8988T (cell line): ENCODE measurements around the gene PRDM16.
"Not testable (repeated sequence)": the region's sequence is repeated elsewhere in the genome, so short reads cannot be mapped to it uniquely, and the experiment has no call there.

Experiments
- DNase-seq: peaks from one replicate; pipeline ENCODE4 v3.0.0; 2011

Gene PRDM16

DNA sequence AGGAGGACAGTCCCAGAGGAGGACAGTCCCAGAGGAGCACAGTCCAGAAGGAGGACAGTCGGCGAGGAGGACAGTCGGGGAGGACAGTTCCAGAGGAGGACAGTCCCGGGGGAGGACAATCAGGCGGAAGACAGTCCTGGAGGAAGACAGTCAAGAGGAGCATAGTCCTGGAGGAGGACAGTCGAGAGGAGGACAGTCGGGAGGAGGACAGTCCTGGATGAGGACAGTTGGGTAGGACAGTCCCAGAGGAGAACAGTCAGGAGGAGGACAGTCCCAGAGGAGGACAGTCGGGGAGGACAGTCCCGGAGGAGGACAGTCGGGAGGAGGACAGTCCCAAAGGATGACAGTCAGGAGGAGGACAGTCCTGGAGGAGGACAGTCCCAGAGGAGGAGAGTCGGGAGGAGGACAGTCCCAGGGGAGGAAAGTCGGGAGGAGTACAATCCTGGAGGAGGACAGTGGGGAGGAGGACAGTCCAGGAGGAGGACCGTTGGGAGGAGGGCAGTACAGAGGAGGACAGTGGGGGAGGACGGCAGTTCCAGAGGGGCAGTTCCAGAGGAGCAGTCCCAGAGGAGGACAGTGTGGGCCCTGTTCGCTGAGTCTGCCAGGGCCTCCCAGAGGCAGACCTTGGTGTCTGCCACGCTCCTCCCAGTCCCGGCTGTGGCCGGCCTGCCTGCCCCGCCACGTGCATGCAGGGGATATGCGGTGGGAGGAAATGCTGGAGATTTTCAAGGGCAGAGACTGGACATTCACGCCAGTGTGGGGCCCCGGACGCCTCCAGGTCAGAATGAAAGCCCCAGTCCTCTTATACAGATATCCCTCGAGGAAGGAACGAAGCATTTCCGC lies 201.6 kb downstream of the PRDM16 start:
- no peak for DNase-seq

DNA sequence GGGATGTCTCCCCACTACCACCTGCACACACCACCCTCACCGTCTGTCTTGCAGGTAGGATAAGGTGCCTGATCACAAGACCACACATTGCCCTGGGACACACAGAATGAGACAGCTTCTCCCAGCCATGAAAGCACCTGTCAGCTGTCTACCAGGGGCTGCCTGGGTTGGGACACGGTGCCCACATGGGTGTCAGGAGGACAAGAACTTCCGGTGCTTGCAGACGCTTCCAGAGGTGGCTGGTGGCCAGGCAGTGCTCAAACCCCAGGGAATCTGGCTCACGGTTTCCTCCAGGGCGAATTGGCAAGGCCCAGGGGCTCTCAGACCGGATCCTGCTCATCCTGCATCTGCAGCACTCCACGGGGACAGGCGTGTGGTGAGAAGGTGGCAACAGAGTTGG lies 202.9 kb downstream of the PRDM16 start:
- no peak for DNase-seq

DNA sequence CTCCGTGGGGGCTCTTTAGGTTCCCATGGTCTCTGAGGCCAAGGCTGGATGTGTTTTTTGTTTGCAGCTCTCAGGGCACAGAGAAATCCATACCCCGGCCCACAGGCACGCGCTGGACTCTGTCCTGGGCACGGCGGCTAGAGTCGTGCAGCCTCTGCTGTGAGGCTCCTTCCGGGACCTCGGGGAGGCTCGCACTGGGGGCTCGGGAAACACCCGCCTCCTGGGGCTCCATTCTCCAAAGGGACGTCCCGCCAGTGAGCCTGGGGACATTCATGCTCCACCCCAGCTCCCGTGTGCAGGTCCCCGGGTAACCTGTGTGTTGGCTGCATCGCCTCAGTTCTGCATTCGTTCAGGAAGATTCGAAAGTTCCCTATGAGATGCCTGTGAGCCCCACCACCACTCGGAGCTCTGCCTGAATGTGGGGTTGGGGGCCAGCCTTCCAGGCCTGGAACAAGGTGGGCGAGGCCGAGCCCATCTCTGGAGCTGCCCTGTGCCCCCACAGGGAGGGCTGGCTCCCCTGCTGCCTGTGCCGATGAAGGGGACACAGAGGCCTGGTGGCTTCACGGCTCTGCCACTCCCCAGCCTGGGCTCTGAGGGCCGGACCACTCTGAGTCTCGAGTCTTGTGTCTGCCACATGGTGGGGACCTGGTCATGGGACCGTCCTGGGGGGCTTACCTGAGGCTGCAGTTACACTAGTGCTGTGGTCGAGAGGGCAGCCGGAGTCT lies 203.5 kb downstream of the PRDM16 start:
- no peak for DNase-seq

DNA sequence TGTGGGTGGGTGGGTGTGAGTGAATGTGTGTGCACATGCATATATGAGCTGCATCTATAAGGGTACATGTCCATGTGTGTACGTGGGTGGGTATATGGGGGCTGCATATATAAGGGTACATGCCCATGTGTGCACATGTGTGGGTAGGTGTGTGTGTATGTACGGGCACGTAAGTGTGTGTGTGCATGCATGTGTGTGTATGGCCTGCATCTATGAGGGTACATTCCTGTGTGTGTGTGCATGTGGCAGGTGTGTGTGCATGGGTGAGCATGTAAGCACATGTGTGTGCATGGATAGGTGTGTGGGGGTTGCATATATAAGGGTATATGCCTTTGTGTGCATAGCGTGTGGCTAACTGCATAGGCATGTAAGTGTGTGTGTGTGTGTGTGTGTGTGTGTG lies 204.4 kb downstream of the PRDM16 start:
- no peak for DNase-seq

DNA sequence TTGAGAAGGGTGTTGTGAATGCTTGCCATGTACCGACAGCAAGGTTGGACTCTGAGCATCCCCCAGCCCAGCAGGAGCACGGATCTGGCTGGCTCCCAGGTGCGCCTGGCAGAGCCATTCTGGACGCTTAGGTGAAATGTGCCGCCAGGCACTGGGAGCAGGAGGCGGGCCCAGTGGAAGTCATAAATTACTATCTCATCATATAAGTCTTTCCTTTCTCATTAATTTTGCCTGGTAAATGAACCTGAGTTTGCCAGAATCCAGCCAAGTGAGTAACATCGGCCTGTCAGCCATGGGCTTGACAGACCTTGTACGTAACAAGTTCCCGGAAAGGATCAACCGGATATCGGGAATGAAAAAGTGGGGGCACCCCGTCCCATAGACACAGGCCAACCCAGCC lies 206.0 kb downstream of the PRDM16 start:
- no peak for DNase-seq

DNA sequence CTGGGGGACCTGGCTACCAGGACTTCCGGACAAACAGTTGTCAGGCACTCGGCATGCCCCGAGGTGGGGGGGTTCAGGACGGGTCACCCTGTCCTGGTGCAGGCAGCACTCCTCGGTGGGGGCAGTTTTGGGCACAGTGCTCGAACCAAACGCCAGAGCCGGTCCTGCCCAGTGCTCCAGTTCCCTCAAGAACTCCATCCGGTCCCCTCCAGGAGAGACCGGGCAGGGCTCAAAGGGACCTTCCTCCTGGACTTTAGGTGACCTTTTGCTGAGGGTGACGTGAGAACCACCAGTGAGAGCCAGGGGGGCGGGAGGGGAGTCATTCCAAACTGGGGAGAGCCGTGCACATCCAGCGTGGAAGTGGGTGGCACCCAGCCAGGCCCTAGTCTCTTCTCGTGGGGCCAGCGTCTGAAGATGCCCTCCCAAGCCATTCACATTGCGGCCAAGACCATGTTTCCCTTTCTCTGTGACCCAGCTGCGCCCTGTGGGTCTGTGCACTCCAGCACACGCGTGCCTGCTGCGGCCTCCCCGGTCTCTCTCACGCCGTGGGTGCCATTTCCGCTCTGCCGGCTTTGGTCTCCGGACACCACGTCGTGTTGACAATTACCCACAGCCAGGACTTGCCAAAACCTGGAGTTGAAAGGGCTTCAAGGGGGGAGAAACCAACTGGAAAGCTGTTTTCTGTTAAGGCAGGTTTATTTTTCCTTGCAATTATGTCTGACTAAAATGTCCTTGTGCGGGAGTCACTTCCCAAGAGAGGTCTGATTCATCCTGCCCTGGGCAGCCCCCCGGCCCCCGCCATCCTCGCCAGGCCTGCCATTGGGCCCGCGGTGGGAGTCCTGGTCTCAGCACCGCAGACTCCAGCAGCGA lies 206.7 kb downstream of the PRDM16 start:
- no peak for DNase-seq

DNA sequence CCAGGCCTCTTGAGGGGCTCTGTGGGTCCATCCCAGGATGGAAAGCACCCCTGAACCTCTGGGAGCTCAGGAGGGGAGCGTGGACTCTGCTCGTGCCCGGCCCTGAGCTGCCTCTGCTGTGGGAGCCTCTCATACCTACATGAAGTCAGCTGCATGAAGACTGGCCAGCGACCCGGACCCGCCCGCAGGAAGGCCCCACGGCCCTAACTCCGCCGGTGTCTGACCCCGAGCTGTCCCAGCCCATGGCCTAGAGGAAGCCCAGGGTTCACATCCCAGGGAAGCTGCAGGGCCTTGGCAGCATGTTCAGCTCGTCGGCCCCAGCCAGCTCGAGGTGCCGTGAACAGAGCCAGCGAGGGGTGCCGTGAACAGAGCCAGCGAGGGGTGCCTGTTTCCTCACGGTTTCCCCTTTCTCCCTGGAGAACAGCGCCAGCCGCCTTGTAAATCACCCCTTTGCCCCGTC lies 207.4 kb downstream of the PRDM16 start:
- no peak for DNase-seq

DNA sequence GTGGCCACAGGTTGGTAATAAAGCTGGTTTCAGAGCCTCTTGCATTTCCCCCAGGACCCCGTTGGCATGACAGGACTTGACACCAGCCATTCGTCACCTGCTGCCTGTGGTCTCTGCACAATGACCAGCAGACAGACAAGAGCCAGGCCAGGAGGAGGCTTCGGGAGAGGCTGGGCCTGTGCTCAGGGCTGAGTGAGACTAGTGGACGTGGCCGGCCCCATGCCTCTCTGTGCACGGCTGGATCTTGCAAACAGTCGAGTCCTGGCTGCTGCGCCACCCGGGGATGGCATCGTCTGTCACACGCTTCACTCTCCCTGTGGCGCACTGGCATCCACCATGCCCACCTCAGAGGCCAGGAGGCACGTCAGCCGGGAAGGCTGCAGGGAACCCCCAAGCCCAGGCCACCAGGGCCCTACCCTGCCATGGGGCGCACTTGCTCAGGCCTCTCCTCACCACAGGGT lies 208.0 kb downstream of the PRDM16 start:
- DNase-seq = no peak

DNA sequence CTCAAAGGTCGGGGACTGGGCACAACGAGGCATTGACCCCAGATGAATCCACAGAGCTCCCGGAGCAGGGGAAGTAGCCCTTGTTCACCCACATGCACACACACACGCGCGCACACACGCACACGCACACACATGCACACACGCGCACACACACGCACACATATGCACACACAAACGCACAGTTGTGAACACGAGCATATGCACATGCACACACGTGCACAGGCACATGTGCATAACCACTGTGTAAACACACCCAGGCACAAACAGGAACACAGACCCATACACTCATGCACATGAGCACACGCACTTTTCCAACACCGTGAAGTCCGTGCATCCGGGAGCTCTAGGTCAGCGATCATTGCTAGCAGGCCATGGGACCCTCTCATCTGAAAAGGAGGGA lies 208.6 kb downstream of the PRDM16 start:
- no peak for DNase-seq

DNA sequence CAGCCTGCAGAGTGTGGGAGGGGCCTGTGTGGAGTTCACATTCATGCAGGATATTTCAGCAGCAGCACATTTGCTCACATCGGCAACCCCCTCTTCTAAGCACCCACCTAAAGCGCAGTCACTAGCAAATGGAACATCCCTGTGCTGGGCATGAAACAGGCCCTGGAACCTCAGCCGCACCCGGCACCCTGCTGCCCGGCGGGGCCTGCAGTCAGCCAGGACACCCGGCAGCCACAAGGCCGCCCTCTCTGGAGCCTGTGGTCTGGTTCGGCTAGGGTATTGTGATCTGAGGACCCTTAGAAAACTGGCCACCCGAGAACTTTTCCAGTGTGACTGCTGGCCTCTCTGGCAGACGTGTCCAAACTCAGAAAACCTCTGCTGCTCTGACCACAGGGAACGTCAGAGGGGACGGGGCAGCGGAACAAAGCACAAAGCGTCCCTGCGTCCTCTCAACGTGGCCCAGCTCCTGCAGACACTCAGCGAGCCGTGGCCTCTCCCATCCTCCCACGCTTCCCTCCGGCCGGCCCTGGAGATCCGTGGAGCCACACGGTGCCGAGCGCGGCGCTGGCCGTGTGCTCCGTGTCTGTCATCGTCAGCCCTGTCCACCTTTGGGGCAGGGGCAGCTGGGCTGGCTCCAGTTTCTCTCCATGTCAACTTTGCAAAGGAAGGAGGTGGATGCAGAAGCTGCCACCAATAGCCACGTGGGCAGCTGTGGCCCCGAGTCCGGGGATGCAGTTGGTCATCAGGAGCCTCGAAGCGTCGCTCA lies 209.6 kb downstream of the PRDM16 start:
- DNase-seq = no peak

DNA sequence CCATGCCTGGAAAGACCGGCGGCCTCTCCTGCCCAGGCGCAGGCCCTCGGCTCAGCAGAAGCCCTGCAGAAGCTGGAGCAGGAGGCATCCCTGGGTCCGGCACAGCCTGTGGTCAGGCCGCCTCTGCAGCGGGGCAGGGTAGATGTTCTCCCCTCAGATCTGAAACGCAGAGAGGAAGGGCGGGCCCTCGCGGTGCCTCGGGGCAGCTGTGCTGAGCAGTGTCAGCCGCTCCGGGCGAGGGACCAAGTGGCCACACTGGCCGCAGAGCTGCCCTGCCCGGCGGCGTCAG lies 210.1 kb downstream of the PRDM16 start:
- no peak for DNase-seq

DNA sequence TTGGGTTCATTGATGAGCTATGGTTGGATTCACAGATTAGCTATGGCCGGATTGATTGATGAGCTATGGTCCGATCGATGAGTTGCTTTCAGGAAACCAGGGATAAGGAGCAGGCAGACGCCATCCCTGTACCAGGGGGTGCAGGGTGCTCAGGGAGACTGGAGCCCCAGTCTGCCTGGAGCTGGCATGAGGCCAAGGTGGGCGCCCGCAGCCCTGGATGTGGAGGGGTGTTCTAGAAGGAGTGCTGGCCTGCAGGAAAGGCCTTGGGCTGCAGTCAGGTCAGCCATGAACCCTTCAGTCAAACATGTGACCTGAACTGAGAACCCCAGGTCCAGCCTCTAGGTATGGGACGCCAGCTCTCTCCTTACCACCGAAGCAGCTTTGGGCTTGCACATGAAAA lies 212.7 kb downstream of the PRDM16 start:
- no peak for DNase-seq

DNA sequence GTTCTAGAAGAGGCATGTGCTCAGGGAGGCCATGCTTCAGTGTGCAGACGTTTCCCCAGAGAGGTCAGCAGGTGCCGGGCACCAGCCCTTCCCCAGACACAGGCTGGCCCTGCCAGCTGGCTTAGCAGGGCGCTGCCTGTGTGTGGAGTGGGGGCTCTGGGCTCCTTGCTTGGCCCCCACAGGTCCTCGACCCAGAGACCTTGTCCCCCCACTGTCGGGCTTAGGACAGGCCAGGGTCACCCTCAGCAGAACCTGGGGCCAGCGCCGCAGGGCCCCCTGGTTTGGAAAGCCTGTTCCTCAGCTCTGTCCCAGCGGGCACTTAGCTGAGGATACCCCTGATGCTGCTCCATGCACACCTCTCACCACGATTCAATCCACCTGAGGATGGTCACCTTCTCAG lies 213.2 kb downstream of the PRDM16 start:
- DNase-seq = no peak

DNA sequence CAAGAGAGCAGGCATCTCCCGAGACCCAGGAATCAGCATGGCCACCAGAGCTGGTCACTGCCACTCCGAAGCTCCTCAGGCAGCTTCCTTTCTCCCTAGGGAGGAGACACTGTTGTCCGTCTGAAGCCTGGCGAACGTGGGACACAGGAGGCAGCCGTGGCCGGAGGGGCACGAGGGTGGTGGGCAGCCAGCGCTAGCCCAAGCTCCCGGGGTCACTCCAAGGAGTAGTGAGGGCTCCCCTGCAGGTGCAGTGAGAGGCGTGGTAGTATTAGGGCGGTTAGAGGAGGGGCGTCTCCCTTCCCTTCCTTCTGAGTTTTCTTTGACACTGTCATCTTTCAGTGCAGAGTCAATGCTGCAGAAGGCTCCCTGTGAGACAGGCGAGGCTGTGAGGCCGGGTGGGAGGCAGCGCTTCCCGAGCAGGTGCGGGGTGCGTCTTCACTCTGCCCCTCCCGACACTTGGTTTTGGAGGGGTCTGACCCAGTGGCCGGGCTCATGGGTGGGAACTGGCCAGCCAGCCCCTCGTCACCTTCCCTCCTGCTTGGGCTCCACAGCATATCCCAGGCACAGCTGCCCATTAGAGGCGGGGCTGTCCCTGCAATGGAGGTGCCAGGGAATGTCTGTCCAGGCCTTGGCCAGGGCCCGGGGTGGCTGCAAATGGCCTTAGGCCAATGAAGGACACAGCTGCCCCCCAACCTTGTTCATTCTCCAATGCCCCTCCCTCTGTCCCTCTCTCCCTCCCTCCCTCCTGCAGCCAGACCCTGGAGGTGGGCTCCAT lies 213.8 kb downstream of the PRDM16 start:
- DNase-seq = no peak

DNA sequence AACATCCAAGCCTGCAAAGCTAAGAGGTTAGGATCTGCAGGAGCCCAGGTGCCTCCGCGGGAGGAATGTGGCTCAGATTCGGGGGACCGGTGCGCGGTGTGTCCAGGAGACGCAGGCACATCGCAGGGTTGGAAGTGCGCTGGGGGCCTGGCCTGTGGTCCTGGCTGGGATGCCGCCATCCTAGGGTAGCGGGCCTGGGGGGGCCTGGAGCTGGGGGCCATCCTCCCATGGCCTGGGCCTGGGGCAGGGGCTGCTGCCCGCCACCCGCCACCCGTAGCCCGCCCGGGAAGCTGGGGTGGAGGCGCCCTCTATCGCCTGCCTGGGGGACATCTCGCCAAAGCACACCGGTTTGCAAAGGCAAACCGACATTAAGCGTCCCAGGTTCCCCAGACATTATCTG lies 214.8 kb downstream of the PRDM16 start:
- peak; percentile 74 for DNase-seq

DNA sequence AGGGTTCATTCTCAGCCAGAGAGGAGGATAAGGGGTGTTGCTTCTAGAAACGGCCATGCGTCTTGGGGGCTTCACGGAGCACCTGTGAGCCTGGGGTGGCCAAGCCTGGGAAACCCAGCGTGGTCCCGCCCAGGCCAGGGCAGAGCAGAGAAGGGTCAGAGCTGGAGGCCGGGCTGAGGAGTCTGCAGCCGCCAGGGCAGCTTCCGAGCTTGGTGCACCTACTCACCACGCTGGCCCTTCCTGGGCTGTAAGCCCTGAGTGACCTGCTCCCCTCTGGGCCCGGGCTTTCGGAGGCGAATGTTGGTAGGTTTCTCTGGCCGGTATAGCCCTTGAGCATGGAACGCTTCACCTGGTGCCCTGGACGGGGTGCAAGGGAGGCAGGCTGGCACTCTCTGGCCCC lies 215.7 kb downstream of the PRDM16 start:
- no peak for DNase-seq

DNA sequence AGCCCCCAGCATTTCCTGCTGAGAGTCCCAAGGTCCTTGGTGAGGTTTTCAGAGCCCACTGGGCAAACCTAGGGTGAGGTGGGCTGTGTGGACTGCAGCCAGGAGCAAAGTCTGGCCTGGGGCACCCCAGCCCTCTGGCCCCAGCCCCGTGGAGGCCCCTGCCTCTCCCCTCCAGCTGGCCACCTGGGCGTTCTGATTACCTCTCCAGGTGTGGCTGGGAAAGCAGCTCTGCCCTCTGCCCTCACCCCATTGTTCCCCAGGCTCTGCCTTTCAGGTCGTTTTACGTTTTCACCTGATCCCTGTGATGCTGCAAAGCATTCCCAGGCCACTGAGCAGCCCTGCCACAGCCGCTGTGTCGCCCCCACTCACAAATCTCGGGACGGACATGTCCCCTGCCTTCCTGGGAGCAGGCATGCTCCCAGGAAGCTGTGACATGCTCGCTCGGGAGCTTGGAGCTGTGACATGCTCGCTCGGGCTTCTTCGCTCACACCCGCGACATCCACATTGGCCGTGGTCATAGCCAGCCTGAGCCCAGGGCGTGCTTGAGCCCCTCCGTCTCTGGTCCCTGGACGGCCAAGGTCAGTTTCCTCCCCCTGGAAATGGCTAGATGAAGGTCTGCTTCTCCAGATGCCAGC lies 216.2 kb downstream of the PRDM16 start:
- no peak for DNase-seq

DNA sequence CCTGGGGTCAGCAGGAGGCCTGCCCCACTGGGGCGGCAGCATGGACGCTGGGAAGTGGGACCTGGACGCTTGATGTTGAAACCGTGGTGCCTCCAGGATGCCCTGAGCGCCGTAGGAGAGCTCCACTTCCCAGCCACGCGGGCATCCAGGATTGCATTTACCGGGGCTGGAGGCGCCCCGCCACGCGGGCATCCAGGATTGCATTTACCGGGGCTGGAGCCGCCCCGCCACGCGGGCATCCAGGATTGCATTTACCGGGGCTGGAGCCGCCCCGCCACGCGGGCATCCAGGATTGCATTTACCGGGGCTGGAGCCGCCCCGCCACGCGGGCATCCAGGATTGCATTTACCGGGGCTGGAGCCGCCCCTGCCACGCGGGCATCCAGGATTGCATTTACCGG lies 218.1 kb downstream of the PRDM16 start:
- not testable (repeated sequence) for DNase-seq

DNA sequence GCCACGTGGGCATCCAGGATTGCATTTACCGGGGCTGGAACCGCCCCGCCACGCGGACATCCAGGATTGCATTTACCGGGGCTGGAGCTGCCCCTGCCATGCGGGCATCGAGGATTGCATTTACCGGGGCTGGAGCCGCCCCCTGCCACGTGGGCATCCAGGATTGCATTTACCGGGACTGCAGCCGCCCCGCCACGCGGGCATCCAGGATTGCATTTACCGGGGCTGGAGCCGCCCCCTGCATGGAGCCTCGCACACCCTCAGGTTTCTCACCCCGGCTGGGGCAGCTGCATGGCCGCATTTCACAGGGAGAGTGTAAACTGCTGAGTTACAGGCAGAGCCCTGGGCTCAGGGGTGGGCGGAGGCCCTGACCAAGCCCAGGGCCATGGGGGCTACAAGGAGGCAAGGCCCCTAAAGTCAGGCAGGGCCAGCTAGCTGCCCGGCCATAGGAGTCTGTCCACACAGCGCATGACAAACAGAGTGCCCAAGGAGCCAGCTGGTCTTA lies 218.7 kb downstream of the PRDM16 start:
- DNase-seq = no peak

DNA sequence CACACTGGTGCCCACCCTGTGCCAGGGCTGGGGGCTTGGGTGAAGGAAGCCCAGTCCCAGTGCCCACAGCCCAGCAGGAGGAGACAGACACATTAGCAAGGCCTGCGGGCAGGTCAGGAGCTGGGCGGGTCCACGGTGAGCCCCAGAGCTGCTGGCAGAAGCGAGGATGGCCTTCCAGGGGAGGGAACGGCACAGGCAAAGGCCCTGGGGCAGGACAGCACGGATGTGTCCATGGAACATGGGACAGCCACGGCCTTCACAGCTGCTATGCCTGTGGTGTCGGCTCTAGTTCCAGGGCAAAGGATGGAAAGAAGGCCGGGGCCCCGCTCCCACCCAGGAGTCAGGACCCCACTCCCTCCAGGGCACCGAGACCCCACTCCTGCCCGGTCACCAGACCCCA lies 220.5 kb downstream of the PRDM16 start:
- no peak for DNase-seq

DNA sequence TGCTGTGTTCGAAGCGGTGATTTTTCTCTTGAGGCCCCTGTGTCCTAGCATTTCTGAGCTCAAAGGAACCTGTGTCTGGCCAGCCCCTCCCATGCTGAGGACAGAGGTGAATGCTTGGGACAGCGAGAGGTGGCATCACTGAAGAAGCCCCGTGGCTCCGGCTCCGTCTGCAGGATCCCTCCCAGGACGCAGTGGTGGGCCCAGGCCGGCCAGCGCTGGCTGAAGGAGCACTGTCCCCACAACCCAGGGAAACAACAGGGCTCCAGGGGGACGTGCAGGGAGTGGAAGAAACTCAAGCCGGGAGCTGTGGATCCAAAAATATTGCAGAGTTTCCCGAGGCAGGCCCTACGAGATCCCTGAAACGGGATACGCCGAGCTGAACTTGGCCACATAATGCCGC lies 221.4 kb downstream of the PRDM16 start:
- no peak for DNase-seq
